Stimulated activated CD4-positive, alpha-beta T cell treated with anti-CD3 and anti-CD28 coated beads, Interleukin-1b, Interleukin-23, amount 100 ng/mL, for 24 hours (primary cell): ENCODE measurements around the gene MANF.
A peak's percentile ranks its signal among the peaks of the same experiment; 100 is the strongest.
"Not testable (repeated sequence)": the region's sequence is repeated elsewhere in the genome, so short reads cannot be mapped to it uniquely, and the experiment has no call there.

Source experiments
- DNase-seq, 4 experiments: peaks; one replicate each; pipeline ENCODE4 v3.0.0-alpha.2; 2020; ENCODE audit warnings: low read depth in 4 of 4, low spot score in 1 of 4

MANF gene

DNA sequence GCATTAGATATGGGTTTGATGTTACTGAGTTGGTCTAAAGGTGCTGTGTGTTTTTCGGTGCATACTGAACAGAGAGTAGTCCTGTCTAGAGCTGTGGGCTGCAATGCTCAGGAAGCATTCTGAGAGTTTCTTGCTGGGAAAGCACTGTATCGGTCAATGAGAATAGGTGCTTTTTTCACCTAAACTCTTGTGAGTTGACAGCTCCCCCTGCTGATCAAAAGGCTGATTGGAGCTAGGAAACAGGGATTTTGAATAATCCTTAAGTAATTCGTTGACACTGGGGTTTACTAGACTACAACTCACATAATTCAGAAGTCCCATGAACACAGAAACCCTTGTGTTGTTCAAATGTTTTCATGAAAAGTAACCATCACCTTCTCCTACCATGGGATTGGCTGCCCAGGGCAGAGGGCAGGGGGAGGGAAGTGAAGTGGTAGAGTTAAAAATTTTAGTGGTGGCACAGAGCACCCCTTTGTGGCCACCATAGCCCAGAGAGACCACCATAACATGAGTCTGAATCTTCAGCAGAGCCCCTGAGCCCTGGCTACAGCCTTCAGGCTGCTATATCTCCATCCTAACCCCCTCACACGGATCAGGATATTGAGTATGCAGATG lies 13.0 kb upstream of the MANF start:
- DNase-seq = peak in 1 of 4 experiments; percentile 30

DNA sequence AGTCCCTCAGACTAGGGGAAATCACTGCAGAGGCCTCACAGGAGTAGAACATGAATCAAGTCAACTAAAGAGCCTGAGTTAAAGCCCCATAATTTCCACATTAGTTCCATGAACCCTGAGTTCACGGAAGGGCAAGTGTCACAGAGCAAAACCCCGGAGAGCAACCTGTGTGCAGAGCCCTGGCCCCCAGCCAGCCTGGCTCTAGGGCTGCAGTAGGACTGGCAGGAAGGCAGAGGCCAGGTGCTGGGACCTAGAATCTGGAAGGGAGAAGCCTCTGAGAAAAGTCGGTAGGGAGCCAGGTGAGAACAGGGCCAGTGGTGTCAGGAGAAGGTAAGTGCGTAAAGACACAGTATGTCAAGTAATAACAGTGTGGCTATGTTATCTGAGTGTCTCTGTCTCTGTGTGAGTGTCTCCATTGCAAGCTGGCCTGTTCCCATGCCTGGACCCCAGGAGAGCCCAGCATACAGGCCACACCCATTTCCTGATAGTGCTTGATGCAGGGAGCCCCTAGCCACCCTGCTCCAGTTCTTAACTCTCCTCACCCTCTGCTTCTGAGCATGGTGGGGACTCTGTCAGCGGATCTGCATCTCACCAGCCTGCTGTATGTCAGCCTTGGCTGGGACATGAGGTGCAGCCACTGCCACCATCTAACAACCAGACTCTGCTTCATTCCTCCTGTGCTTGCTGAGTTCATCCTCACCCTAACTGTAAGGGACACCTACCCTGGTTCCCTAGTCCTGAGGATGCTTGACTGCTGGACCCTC lies 11.3 kb upstream of the MANF start:
- no peak for DNase-seq

GRCh38 chr3:51374456-51374855 lies 10.6 kb upstream of the MANF start:
- no peak for DNase-seq

GRCh38 chr3:51375136-51375535 lies 10.0 kb upstream of the MANF start:
- no peak for DNase-seq

DNA sequence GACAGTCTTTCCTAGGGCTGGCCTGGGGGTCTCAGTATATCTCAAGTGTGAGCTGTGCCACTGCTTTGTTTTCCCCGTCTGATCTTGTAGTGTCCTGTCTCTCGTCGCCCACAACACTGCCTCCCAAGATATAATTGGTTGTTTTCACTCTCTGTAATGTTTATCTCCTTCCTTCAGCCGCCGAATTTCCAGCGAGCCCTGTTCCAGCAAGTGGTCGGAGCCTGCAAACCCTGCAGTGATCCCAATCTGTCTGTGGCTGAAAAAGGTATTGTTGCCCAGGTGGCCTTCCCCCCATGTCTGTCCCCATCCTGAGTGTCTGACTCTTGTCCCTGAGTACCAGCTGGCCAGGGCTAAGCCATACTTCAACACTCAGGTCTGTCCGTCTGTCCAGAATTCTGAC lies 9.5 kb upstream of the MANF start:
- DNase-seq = no peak

GRCh38 chr3:51378065-51378464 lies 7.0 kb upstream of the MANF start:
- no peak for DNase-seq

GRCh38 chr3:51378726-51379125 lies 6.4 kb upstream of the MANF start:
- no peak for DNase-seq

DNA sequence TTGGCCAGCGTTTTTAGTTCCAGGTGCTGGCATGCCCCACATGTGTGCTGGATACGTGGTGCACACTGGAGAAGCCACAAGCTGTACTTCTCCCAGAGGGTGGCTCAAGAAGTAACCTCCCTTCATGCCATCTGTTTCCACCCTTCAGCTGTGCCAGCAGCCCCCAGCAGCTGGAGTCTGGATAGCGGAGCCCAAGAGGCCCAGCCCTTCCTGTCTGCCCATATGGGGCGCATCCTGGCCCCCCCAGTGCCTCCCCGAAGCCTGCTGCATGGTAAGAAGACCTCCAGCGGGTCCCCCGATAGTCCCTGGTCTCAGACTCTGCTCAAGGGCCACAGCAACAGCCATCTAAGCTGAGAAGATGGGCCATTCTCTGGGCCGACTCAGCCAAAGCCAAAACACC lies 5.8 kb upstream of the MANF start:
- DNase-seq = no peak

DNA sequence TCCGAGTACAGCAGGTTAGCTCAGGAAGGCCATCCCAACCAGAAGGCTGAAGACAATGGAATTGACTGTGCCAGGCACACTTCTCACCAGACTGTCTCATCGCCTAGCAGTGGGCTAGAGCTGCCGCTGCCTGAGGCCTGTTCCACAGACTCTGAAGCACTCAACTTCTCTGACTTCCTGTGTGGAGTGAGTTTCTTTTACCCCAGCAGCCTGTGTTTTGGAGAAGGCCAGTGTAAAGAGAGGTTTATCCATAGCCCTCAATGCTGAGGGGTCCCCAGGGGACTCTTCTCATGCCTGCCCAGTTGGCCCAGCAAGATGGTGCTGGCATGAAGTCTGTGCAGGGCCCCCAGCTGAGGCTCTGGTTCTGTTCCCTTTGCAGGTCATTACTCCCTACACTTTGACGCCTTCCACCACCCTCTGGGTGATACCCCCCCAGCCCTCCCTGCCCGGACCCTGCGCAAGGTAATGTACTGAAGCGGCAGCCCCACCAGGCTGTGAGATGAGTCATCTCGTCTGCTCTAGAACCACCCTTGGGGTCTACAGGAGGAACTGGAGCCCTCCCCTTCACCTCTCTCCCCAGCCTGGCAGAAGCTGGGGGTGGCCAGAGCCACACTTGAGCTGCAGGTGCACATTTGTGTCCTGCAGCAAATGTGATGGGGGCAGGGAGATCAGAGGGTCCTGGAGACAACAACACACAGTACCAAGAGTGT lies 5.2 kb upstream of the MANF start:
- DNase-seq = no peak

- no peak for DNase-seq
These were observed 4.3 kb upstream of the MANF start for GRCh38 chr3:51380601-51381332.

DNA sequence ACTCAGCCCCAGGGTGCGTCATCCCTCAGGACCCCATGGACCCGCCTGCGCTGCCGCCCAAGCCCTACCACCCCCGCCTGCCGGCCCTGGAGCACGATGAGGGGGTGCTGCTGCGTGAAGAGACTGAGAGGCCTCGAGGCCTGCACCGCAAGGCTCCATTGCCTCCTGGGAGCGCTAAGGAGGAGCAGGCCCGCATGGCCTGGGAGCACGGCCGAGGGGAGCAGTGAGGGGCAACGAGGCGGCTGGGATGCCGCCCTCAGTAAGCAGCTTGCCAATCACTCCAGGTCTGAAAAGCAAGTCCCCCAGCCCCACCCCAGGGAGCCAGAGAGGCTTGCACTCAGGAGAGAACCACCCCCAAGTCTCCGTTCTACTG lies 3.8 kb upstream of the MANF start:
- no peak for DNase-seq

DNA sequence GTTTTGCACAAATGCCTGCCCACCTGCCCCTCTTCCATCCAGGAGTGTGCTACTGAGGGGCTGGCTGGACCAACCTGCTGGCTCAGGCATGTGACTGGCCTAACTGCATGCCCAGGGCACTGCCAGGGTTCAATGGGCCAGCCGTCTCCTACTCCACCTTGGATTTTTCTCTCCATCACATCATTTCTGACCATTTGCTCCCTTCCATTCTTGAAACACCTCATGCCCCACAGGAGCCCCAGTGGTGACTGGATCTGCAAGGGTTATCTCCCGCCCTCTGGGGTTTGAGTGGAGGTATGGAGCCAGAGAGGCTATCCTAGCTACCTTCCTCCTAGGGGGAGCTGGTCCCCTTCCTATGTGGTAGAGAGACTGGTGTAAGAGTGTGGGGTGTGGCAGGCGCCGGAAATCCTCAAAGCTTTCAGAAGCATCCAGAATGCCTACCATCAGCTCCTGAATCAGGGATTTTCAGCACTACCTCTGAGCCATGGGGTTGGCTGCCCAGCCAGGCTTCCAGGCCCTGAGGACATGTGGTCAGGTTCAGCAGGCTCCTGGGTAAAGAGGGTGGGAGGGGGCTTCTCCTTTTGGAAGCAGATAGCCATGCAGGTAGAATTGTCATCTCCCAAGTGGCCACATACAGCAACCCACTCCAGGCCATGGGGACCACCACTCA lies 2.9 kb upstream of the MANF start:
- DNase-seq = no peak

GRCh38 chr3:51382947-51383578 lies 2.0 kb upstream of the MANF start:
- no peak for DNase-seq

DNA sequence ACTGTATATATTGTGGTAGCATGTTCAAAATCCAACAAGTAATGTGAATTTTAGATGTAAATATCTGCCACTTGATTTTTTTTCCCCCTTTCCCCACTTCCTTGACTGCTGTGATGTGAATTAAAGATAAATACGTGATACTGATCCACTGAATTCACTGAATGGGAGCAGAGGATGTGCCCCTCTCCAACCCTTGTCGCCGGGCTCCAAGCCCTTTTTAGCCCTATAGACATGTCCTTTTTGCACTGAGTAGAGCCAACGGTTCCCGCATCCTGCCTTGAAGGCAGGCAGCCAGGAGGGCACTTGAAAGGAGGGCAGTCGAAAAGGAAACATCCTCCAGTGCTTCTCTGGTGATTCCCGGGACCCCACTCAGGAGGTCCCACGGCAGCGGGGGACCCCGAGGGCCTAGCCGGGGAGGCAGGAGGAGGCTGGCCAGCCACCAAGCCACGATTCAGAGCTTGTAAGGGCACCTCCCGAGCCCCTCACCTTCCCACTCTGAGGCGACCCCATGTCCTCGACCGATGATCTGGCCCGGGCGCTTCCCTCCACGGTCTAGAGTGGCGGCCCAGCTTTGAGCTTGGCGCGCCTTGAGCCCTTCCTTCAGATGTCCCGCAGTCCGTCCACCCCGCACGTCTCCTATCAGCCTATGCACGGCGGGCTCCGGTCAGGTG lies 901 bp upstream of the MANF start:
- DNase-seq = no peak

DNA sequence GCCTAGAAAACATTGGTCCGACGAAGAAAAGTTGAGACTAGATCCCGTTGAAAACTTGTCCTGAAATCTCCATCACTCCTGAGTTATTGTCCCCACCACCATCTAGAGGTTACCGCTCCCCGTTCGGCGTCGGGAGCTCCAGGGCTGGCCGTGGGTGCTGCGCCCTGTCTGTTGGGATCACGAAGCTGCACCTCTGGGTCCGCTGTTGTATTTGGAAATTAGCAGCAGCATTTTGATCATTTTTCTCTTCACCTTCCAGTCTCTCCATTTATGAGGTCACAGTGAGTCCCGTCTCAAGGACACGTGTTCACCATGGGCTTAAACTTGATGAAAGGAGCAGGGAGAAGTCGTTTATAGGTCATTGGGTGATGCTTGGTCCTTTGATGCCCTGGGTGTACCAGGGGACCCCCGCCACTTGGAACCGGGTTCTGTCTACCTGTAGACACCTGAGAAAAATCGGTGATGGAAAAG lies 565 bp downstream of the MANF start:
- no peak for DNase-seq

DNA sequence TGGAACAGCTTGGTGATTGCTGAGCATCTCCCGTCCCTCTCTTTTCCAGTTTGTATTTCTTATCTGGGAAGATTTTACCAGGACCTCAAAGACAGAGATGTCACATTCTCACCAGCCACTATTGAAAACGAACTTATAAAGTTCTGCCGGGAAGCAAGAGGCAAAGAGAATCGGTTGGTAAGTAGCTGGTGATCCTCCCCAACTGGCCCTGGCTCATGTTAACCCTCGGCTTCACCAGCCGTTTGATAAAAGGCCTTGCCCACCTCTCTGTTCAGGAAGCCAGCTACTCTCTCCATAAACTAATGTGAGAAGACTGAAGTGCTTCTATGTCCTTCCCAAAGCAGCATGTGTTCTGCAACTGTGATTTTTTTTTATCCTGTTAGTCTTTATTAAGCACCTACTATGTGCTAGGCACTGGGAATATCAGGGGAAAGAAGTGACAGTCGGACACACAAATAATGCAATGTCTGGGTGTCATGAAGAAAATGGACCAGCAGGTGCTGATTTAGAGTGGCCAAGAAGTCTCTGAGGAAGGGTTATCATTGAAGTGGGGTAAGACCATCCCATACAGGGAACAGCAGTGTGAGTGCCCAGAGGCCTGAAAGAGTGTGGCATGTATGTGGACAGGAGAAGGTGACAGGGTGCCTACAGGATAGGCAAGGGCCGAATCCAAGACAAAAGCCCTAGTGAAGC lies 1.2 kb downstream of the MANF start:
- DNase-seq = no peak

DNA sequence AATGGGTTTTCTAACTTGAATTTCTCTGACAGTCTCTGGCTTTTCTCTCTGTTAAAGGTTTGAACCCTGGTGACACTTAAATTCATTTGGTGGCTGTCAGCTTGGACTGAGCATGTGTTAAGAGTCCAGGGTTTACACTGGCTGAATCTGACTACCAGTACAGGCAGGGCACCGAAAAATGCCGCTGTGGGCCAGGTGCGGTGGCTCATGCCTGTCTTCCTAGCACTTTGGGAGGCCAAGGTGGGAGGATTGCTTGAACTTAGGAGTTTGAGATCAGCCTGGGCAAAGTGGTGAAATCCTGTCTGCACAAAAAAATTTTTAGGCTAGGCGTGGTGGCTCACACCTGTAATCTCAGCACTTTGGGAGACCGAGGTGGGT lies 1.8 kb downstream of the MANF start:
- no peak for DNase-seq

DNA sequence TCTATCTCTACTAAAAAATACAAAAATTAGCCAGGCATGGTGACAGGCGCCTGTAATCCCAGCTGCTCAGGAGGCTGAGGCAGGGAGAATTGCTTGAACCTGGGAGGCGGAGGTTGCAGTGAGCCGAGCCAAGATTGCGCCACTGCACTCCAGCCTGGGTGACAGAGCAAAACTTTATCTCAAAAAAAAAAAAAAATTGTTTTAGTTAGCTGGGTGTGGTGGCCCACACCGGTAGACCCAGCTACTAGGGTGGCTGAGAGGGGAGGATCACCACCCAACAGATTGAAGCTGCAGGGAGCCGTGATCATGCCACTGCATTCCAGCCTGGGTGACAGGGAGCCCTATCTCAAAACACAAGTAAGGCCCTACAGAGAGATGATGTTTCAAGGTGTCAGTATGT lies 2.2 kb downstream of the MANF start:
- DNase-seq = not testable (repeated sequence)

GRCh38 chr3:51388286-51389029 lies 3.4 kb downstream of the MANF start:
- no peak for DNase-seq
